ENCODE data around the gene GIGYF1.
"Not testable (repeated sequence)": the region's sequence is repeated elsewhere in the genome, so short reads cannot be mapped to it uniquely, and the experiment has no call there.

GIGYF1 gene

GRCh38 chr7:100694098-100694745, at the start of gene GIGYF1:
Gene GIGYF1, minus strand, starts transcription at chr7:100694250. Its CDS starts 6,012 bp downstream, at chr7:100688238.
- DNase-seq, result peak; percentile 78

- DNase-seq, result no peak
These were observed 45.9 kb upstream of the GIGYF1 start for GRCh38 chr7:100739934-100740333.

GRCh38 chr7:100736671-100737070, 42.6 kb upstream of the GIGYF1 start:
- DNase-seq, result no peak

GRCh38 chr7:100735730-100736129, 41.7 kb upstream of the GIGYF1 start:
- DNase-seq, result no peak

GRCh38 chr7:100731937-100732636, 38.0 kb upstream of the GIGYF1 start:
- DNase-seq, result no peak

GRCh38 chr7:100730136-100730800, 36.2 kb upstream of the GIGYF1 start:
- no peak for DNase-seq

GRCh38 chr7:100728196-100728595, 34.1 kb upstream of the GIGYF1 start:
- no peak for DNase-seq

- peak; percentile 49 for DNase-seq
These were observed 33.1 kb upstream of the GIGYF1 start for GRCh38 chr7:100726996-100727761.

GRCh38 chr7:100724364-100724763, 30.3 kb upstream of the GIGYF1 start:
- not testable (repeated sequence) for DNase-seq

- peak; percentile 21 for DNase-seq
These were observed 29.8 kb upstream of the GIGYF1 start for GRCh38 chr7:100723732-100724275.

- DNase-seq, result no peak
These were observed 28.6 kb upstream of the GIGYF1 start for GRCh38 chr7:100722480-100723212.

GRCh38 chr7:100721505-100721812, 27.4 kb upstream of the GIGYF1 start:
- DNase-seq, result no peak

- DNase-seq, result peak; percentile 21
These were observed 26.8 kb upstream of the GIGYF1 start for GRCh38 chr7:100720671-100721504.

GRCh38 chr7:100720279-100720670, 26.2 kb upstream of the GIGYF1 start, which contains the start of gene EPO:
Gene EPO, plus strand, starts transcription at chr7:100720468. Its CDS starts 513 bp downstream, at chr7:100720981.
- DNase-seq, result peak; percentile 28

- peak; percentile 21 for DNase-seq
These were observed 25.7 kb upstream of the GIGYF1 start for GRCh38 chr7:100719523-100720278.

- DNase-seq, result not testable (repeated sequence)
These were observed 23.0 kb upstream of the GIGYF1 start for GRCh38 chr7:100717073-100717472.

- no peak for DNase-seq
These were observed 20.7 kb upstream of the GIGYF1 start for GRCh38 chr7:100714725-100715124.

GRCh38 chr7:100711369-100711768, 17.3 kb upstream of the GIGYF1 start:
- DNase-seq, result no peak

GRCh38 chr7:100710452-100710851, 16.4 kb upstream of the GIGYF1 start:
- no peak for DNase-seq

GRCh38 chr7:100708395-100708794, 14.3 kb upstream of the GIGYF1 start:
- no peak for DNase-seq
